Activated B cell treated with CpG ODN at 0.5 μM for 24 hours (primary cell): ENCODE data around the gene DNAH1. TPM values are rescaled to one million over a fixed set of nuclear protein-coding genes. Genes with fewer than 3 reads are reported as not detected.

Source experiments
- ATAC-seq: fragments of 200-7000 bp; cut with Tn5 transposase; one replicate; pipeline ENCODE4 v1.10.0; 2021; ENCODE audit warnings: low read depth, mild to moderate bottlenecking, moderate library complexity
- CTCF ChIA-PET: fragments of 350-600 bp; sonication (Branson Sonifier 250); formaldehyde crosslinking; loops from one replicate; lab custom pipeline; 2021; ENCODE audit warnings: antibody characterized with exemption; lab: Charles Lee
- POLR2A ChIA-PET: fragments of 350-600 bp; sonication (Branson Sonifier 250); formaldehyde crosslinking; loops from one replicate; lab custom pipeline; 2021; ENCODE audit warnings: antibody characterized with exemption; lab: Charles Lee
- DNase-seq: peaks from one replicate; pipeline ENCODE4 v3.0.0; 2022
- H3K27ac Mint-ChIP-seq: one replicate; pipeline ENCODE4 v1.8.0; 2020; ENCODE audit warnings: mixed read lengths
- H3K27me3 Mint-ChIP-seq: one replicate; pipeline ENCODE4 v1.8.0; 2021; ENCODE audit warnings: mixed read lengths
- H3K36me3 Mint-ChIP-seq: one replicate; pipeline ENCODE4 v1.8.0; 2021; ENCODE audit warnings: low read depth, mixed read lengths
- H3K4me1 Mint-ChIP-seq: one replicate; pipeline ENCODE4 v1.8.0; 2021; ENCODE audit warnings: mixed read lengths
- H3K4me3 Mint-ChIP-seq: one replicate; pipeline ENCODE4 v1.8.0; 2020; ENCODE audit warnings: mild to moderate bottlenecking, mixed read lengths
- H3K9me3 Mint-ChIP-seq: one replicate; pipeline ENCODE4 v1.8.0; 2020; ENCODE audit warnings: mixed read lengths
- CTCF ChIP-seq: fragments of 200-600 bp; IDR thresholded peaks from one replicate; pipeline ENCODE4 v1.8.0; 2022; ENCODE audit warnings: antibody characterized with exemption, mild to moderate bottlenecking
- intact Hi-C: fragments of 100-400 bp; cut with micrococcal nuclease; formaldehyde crosslinking; loops from one replicate; pipeline ENCODE4 v1.15.1; 2024
- total RNA-seq: library from RNA; stranded (reverse); gene quantifications from 2 replicates; pipeline ENCODE4 v1.2.3, GENCODE V29; 2022

DNAH1 gene
- total RNA-seq, 1 donor from 2014 or later = 25.8 TPM

- Mint-ChIP-seq H3K4me1 (peaks cover 9% of the 10 kb centered on the region), H3K4me3 (no peak overlapping the region), H3K9me3 (no peaks in the 10 kb centered on the region), H3K36me3 (no peaks in the 10 kb centered on the region), H3K27ac (no peak overlapping the region), H3K27me3 (peaks cover 3% of the 10 kb centered on the region)
- ChIA-PET POLR2A (no interaction called here), CTCF (no interaction called here)
- DNase-seq = no peak
- intact Hi-C loops = no loop called here
- ATAC-seq = no peak
- TF ChIP-seq CTCF = no peak
These were observed 126.5 kb downstream of the DNAH1 start for GRCh38 chr3:52442409-52443267.

GRCh38 chr3:52443268-52443610 lies 127.1 kb downstream of the DNAH1 start:
- intact Hi-C loops = no loop called here
- CTCF ChIA-PET = no interaction called here
- Mint-ChIP-seq H3K36me3 (no peaks in the 10 kb centered on the region), H3K27ac (no peak overlapping the region), H3K9me3 (no peaks in the 10 kb centered on the region), H3K4me3 (no peak overlapping the region), H3K4me1 (peaks cover 9% of the 10 kb centered on the region), H3K27me3 (peaks cover 3% of the 10 kb centered on the region)
- no peak for TF ChIP-seq CTCF
- POLR2A ChIA-PET = no interaction called here
- ATAC-seq = no peak
- DNase-seq = no peak

- TF ChIP-seq CTCF = no peak
- Mint-ChIP-seq H3K27ac (no peak overlapping the region), H3K9me3 (no peaks in the 10 kb centered on the region), H3K4me3 (no peak overlapping the region), H3K27me3 (peaks cover 3% of the 10 kb centered on the region), H3K4me1 (peaks cover 9% of the 10 kb centered on the region), H3K36me3 (no peaks in the 10 kb centered on the region)
- CTCF ChIA-PET = no interaction called here
- POLR2A ChIA-PET = no interaction called here
- ATAC-seq (no peak), DNase-seq (no peak)
- intact Hi-C loops = no loop called here
These were observed 127.9 kb downstream of the DNAH1 start for GRCh38 chr3:52443791-52444687.

GRCh38 chr3:52444860-52445793 lies 129.0 kb downstream of the DNAH1 start, which contains the start of gene SEMA3G:
TSS of gene SEMA3G (minus strand) at chr3:52445103. CDS start at chr3:52445027, 76 bp downstream.
- ChIA-PET POLR2A (interaction anchor here (0.5 kb wide), 1 partner anchor 220 kb away, joined by 4 read pairs; no protein-coding TSS in a partner anchor), CTCF (interaction anchor here (0.7 to 3.9 kb wide), 5 partner anchors 17 to 220 kb away, joined by 3 to 37 read pairs (median 5); partner anchors contain the start of genes GLYCTK and TLR9)
- Mint-ChIP-seq H3K4me3 (no peak within 1 kb of the TSS), H3K36me3 (no peaks in the 10 kb centered on the region), H3K9me3 (no peaks in the 10 kb centered on the region), H3K27ac (no peak within 1 kb of the TSS), H3K4me1 (peaks cover 9% of the 10 kb centered on the region), H3K27me3 (peaks cover 3% of the 10 kb centered on the region)
- TF ChIP-seq CTCF = no peak
- intact Hi-C loops = loop anchor here (1.0 to 5.0 kb wide), 2 partner anchors 10 to 218 kb away; partner anchors contain the start of genes NISCH and TLR9
- ATAC-seq = peak; percentile 97
- peak; percentile 62 for DNase-seq
